Fibroblast of lung (primary cell): ENCODE data around the gene HERC6. TPM values are rescaled to one million over a fixed set of nuclear protein-coding genes. Genes with fewer than 3 reads are reported as not detected.
"Not testable (repeated sequence)": the region's sequence is repeated elsewhere in the genome, so short reads cannot be mapped to it uniquely, and the experiment has no call there.

Source experiments
- DNase-seq, 2 donors: peaks; one replicate each; pipeline versions ENCODE4 v3.0.0 to v3.0.0-alpha.2; 2010; ENCODE audit warnings: low read depth in 2 of 2
- H2AFZ ChIP-seq: 2 replicates; pipeline ENCODE4 v1.5.1; 2012; ENCODE audit warnings: low read length, control low read depth, inconsistent platforms
- H3K27ac ChIP-seq: 2 replicates; pipeline ENCODE4 v1.5.1; 2011; ENCODE audit warnings: low read length, control low read depth; ENCODE audit not compliant: insufficient read depth
- H3K27me3 ChIP-seq: 2 replicates; pipeline ENCODE4 v1.5.1; 2011; ENCODE audit warnings: mild to moderate bottlenecking, low read length; ENCODE audit not compliant: control insufficient read depth, insufficient read depth
- H3K36me3 ChIP-seq: 2 replicates; pipeline ENCODE4 v1.5.1; 2011; ENCODE audit warnings: low read length; ENCODE audit not compliant: control insufficient read depth, insufficient read depth
- H3K4me1 ChIP-seq: 2 replicates; pipeline ENCODE4 v1.5.1; 2011; ENCODE audit warnings: low read length; ENCODE audit not compliant: control insufficient read depth, insufficient read depth; ENCODE audit errors: extremely low read depth
- H3K4me2 ChIP-seq: 2 replicates; pipeline ENCODE4 v1.5.1; 2011; ENCODE audit warnings: low read length, control low read depth; ENCODE audit not compliant: insufficient read depth; ENCODE audit errors: extremely low read depth
- H3K4me3 ChIP-seq, 4 experiments: fragments of 200-600 bp in 1 of 4; sonication (generic) in 1 of 4; replicated peaks in 1 of 4; 2 replicates each; pipeline ENCODE4 v1.5.1; 2011 to 2016; ENCODE audit warnings: low read length in 4 of 4, low read depth in 3 of 4, mild to moderate bottlenecking in 3 of 4, control low read depth in 2 of 4, inconsistent platforms in 1 of 4, mixed read lengths in 1 of 4; ENCODE audit not compliant: insufficient read depth in 1 of 4; ENCODE audit errors: control extremely low read depth in 1 of 4
- H3K79me2 ChIP-seq: 2 replicates; pipeline ENCODE4 v1.5.1; 2012; ENCODE audit warnings: mild to moderate bottlenecking, low read length, inconsistent platforms; ENCODE audit not compliant: control insufficient read depth, insufficient read depth
- H3K9ac ChIP-seq: 2 replicates; pipeline ENCODE4 v1.5.1; 2011; ENCODE audit warnings: mild to moderate bottlenecking, low read length, control low read depth; ENCODE audit not compliant: insufficient read depth
- H3K9me3 ChIP-seq: 2 replicates; pipeline ENCODE4 v1.5.1; 2012; ENCODE audit warnings: low read depth, low read length; ENCODE audit not compliant: control insufficient read depth, insufficient read depth
- H4K20me1 ChIP-seq: 2 replicates; pipeline ENCODE4 v1.5.1; 2011; ENCODE audit warnings: low read length; ENCODE audit not compliant: control insufficient read depth, insufficient read depth; ENCODE audit errors: extremely low read depth
- EZH2 ChIP-seq: IDR thresholded peaks from 2 replicates; pipeline ENCODE4 v1.5.1; 2012; ENCODE audit warnings: low read length, control low read depth, mild to moderate bottlenecking; ENCODE audit errors: missing control alignments
- polyA plus RNA-seq, 2 donors: library from polyadenylated mRNA; depleted of rRNA in 1 of 2; stranded (reverse) in 1 of 2; unstranded in 1 of 2; fragments of >200 nt; gene quantifications; 2 replicates each; pipeline ENCODE4 v1.2.1, GENCODE V29; 2011 to 2012; ENCODE audit warnings: missing spikeins in 1 of 2
- total RNA-seq: library from RNA; depleted of rRNA; stranded (reverse); fragments of >200 nt; gene quantifications from 2 replicates; pipeline ENCODE4 v1.2.1, GENCODE V29; 2014
- TF ChIP-seq, protein P1 (sequence below), 2 donors: IDR thresholded peaks in 1 of 2; conservative IDR thresholded peaks in 1 of 2; 1 replicate in 1 of 2; 2 replicates in 1 of 2; pipeline ENCODE4 v1.5.1; 2011 to 2012; ENCODE audit warnings: low read length in 2 of 2, control low read depth in 1 of 2, inconsistent platforms in 1 of 2, low read depth in 1 of 2, mild to moderate bottlenecking in 1 of 2

The HERC6 gene
- total and polyA plus RNA-seq, 2 donors (not counting 1 experiment from before 2014, with no cell fraction given), result 6.3 to 12.9 TPM

- no peaks in the 10 kb centered on the region for H3K36me3 ChIP-seq
- no peak overlapping the region for H3K27ac ChIP-seq
- no peak overlapping the region for H3K4me3 ChIP-seq
- H2AFZ ChIP-seq, result no peak overlapping the region
- H3K4me2 ChIP-seq, result no peak overlapping the region
- no peak overlapping the region for H3K9ac ChIP-seq
- no peaks in the 10 kb centered on the region for H3K9me3 ChIP-seq
- H4K20me1 ChIP-seq, result no peaks in the 10 kb centered on the region
- no peaks in the 10 kb centered on the region for H3K27me3 ChIP-seq
- no peaks in the 10 kb centered on the region for H3K79me2 ChIP-seq
- TF ChIP-seq EZH2, result no peak
- TF ChIP-seq, protein P1, sequence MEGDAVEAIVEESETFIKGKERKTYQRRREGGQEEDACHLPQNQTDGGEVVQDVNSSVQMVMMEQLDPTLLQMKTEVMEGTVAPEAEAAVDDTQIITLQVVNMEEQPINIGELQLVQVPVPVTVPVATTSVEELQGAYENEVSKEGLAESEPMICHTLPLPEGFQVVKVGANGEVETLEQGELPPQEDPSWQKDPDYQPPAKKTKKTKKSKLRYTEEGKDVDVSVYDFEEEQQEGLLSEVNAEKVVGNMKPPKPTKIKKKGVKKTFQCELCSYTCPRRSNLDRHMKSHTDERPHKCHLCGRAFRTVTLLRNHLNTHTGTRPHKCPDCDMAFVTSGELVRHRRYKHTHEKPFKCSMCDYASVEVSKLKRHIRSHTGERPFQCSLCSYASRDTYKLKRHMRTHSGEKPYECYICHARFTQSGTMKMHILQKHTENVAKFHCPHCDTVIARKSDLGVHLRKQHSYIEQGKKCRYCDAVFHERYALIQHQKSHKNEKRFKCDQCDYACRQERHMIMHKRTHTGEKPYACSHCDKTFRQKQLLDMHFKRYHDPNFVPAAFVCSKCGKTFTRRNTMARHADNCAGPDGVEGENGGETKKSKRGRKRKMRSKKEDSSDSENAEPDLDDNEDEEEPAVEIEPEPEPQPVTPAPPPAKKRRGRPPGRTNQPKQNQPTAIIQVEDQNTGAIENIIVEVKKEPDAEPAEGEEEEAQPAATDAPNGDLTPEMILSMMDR (conservative IDR thresholded peaks at IDR 0.05 in 1 of 2, IDR thresholded peaks at IDR 0.05 in 1 of 2; ENCODE audit: low read depth in 1 of 2, low read length in 2 of 2), result no peak
- no peaks in the 10 kb centered on the region for H3K4me1 ChIP-seq
- DNase-seq, result no peak
These were observed 50.7 kb downstream of the HERC6 start for GRCh38 chr4:88429401-88429800.

DNA sequence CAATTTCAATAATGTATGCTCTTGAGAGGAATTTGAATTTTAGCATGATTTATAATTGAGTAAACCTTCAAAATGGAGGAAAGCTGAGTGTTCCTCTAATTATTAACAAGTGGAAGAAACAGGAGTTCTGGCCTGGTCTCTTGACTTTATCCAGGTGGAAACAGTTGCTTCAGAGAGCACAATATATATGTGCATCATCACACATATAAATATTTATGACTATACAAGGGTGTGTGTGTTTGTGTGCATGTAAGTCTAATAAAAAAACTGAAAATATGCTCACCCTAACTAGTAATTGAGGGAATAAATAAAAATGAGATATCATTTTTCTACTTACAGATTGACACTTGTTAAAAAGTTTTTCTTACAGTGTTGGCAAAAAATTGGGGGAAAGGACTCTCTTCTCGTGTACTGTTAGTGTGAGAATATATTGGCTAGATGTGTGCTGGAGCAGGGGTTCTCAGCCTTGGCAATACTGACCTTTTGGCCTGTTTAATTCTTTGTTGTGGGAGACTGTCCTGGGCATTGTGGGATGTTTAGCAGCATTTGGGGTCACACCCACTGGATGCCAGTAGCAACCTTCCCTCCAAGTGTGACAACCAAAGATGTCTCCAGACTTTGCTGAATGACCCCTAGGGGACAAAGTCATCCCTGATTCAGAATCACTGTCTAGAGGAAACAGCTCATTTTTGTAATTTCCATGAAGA lies 57.5 kb downstream of the HERC6 start:
- no peak overlapping the region for H3K9ac ChIP-seq
- H3K4me2 ChIP-seq, result no peak overlapping the region
- no peaks in the 10 kb centered on the region for H3K27me3 ChIP-seq
- no peaks in the 10 kb centered on the region for H3K9me3 ChIP-seq
- H4K20me1 ChIP-seq, result no peaks in the 10 kb centered on the region
- H2AFZ ChIP-seq, result no peak overlapping the region
- H3K4me3 ChIP-seq, result no peak overlapping the region
- no peak for DNase-seq
- TF ChIP-seq, protein P1 (conservative IDR thresholded peaks at IDR 0.05 in 1 of 2, IDR thresholded peaks at IDR 0.05 in 1 of 2; ENCODE audit: low read depth in 1 of 2, low read length in 2 of 2), result no peak
- no peak for TF ChIP-seq EZH2
- no peaks in the 10 kb centered on the region for H3K4me1 ChIP-seq
- H3K79me2 ChIP-seq, result no peaks in the 10 kb centered on the region
- H3K36me3 ChIP-seq, result no peaks in the 10 kb centered on the region
- no peak overlapping the region for H3K27ac ChIP-seq

DNA sequence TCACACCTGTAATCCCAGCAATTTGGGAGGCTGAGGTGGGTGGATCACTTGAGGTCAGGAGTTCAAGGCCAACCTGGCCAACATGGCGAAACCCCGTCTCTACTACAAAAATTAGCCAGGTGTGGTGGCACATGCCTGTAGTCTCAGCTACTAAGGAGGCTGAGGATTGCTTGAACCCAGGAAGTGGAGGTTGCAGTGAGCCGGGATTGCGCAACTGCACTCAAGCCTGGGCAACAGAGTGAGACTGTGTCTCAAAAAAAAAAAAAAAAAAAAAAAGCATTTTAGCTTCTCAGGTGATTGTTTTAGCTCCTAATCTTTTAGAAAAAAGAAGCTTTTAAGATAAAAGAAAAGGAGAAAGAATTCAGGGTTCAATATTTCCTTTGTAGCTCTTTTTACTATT lies 59.2 kb downstream of the HERC6 start:
- not testable (repeated sequence) for H3K27ac ChIP-seq, H3K4me2 ChIP-seq, H3K9me3 ChIP-seq, H4K20me1 ChIP-seq, H3K9ac ChIP-seq, H3K36me3 ChIP-seq, H3K79me2 ChIP-seq, DNase-seq, H3K4me1 ChIP-seq, H2AFZ ChIP-seq, H3K27me3 ChIP-seq, H3K4me3 ChIP-seq
